B cell (primary cell): Measurements from ENCODE around the gene CDH12. TPM values are rescaled to one million over a fixed set of nuclear protein-coding genes. Genes with fewer than 3 reads are reported as not detected.

Experiments used
- ATAC-seq: fragments of 200-7000 bp; cut with Tn5 transposase; one replicate; pipeline ENCODE4 v1.10.0; 2021; ENCODE audit warnings: low read depth, mild to moderate bottlenecking, moderate number of reproducible peaks, moderate library complexity
- CTCF ChIA-PET: fragments of 350-600 bp; sonication (Branson Sonifier 250); formaldehyde crosslinking; loops from one replicate; lab custom pipeline; 2021; ENCODE audit warnings: antibody characterized with exemption, inconsistent platforms; lab: Charles Lee
- POLR2A ChIA-PET: fragments of 350-600 bp; sonication (Branson Sonifier 250); formaldehyde crosslinking; loops from one replicate; lab custom pipeline; 2021; ENCODE audit warnings: antibody characterized with exemption; lab: Charles Lee
- DNase-seq: peaks from one replicate; pipeline ENCODE4 v3.0.0; 2013
- H2AFZ ChIP-seq: 2 replicates; pipeline ENCODE4 v1.6.1; 2012; ENCODE audit warnings: mild to moderate bottlenecking, low read depth, low read length; ENCODE audit not compliant: insufficient read depth, poor library complexity, severe bottlenecking
- H3K27ac ChIP-seq, 2 donors: 1 replicate in 1 of 2; 2 replicates in 1 of 2; pipeline ENCODE4 v1.5.1; 2012 to 2013; ENCODE audit warnings: low read length in 2 of 2, mild to moderate bottlenecking in 2 of 2, moderate library complexity in 1 of 2
- H3K27me3 ChIP-seq, 4 experiments: fragments of 200-600 bp in 1 of 4; sonication (generic) in 1 of 4; replicated peaks in 1 of 4; 1 replicate in 2 of 4; 2 replicates in 2 of 4; pipeline versions ENCODE4 v1.6.1 to v1.7.0; 2013 to 2016; ENCODE audit warnings: low read length in 3 of 4, mild to moderate bottlenecking in 2 of 4, mixed read lengths in 1 of 4, moderate library complexity in 1 of 4; ENCODE audit not compliant: insufficient read depth in 4 of 4, control insufficient read depth in 3 of 4; ENCODE audit errors: control extremely low read depth in 1 of 4
- H3K36me3 ChIP-seq, 2 experiments: replicated peaks in 1 of 2; 1 replicate in 1 of 2; 2 replicates in 1 of 2; pipeline versions ENCODE4 v1.6.1 to v1.7.1; 2013; ENCODE audit warnings: low read length in 1 of 2; ENCODE audit not compliant: insufficient read depth in 2 of 2, control insufficient read depth in 1 of 2; ENCODE audit errors: control extremely low read depth in 1 of 2, extremely low read depth in 1 of 2
- H3K4me1 ChIP-seq, 2 donors: fragments of 200-600 bp in 1 of 2; sonication (generic) in 1 of 2; 1 replicate in 1 of 2; 2 replicates in 1 of 2; pipeline versions ENCODE4 v1.5.1 to v1.6.1; 2013 to 2017; ENCODE audit warnings: low read length in 2 of 2; ENCODE audit not compliant: control insufficient read depth in 2 of 2, insufficient read depth in 2 of 2
- H3K4me2 ChIP-seq: replicated peaks from 2 replicates; pipeline ENCODE3; 2012; ENCODE audit warnings: mild to moderate bottlenecking, low read depth, low read length; ENCODE audit not compliant: poor library complexity, severe bottlenecking
- H3K4me3 ChIP-seq, 5 experiments: fragments of 200-600 bp in 1 of 5; sonication (generic) in 1 of 5; 1 replicate in 3 of 5; 2 replicates in 2 of 5; pipeline versions ENCODE4 v1.5.1 to v1.7.0; 2011 to 2016; ENCODE audit warnings: low read length in 4 of 5, mild to moderate bottlenecking in 4 of 5, low read depth in 2 of 5, control low read depth in 1 of 5, moderate library complexity in 1 of 5; ENCODE audit not compliant: insufficient read depth in 1 of 5; ENCODE audit errors: control extremely low read depth in 1 of 5, extremely low read depth in 1 of 5
- H3K79me2 ChIP-seq: fragments of 200-600 bp; sonication (generic); one replicate; pipeline ENCODE4 v1.6.0; 2016; ENCODE audit warnings: low read length; ENCODE audit not compliant: control insufficient read depth, insufficient read depth
- H3K9ac ChIP-seq: fragments of 200-600 bp; sonication (generic); 2 replicates; pipeline ENCODE4 v1.6.1; 2017; ENCODE audit warnings: mild to moderate bottlenecking, low read length, moderate library complexity
- H3K9me3 ChIP-seq, 3 donors: one replicate each; pipeline versions ENCODE4 v1.6.1 to v1.7.1; 2013; ENCODE audit warnings: low read length in 2 of 3; ENCODE audit not compliant: control insufficient read depth in 2 of 3, insufficient read depth in 1 of 3; ENCODE audit errors: control extremely low read depth in 1 of 3
- H4K20me1 ChIP-seq: 2 replicates; pipeline ENCODE4 v1.6.0; 2012; ENCODE audit warnings: mild to moderate bottlenecking, low read length; ENCODE audit not compliant: insufficient read depth, control insufficient read depth, poor library complexity, severe bottlenecking
- H3K27ac Mint-ChIP-seq: one replicate; pipeline ENCODE4 v1.8.0; 2021; ENCODE audit warnings: mixed read lengths
- H3K27me3 Mint-ChIP-seq: one replicate; pipeline ENCODE4 v1.8.0; 2021; ENCODE audit warnings: mixed read lengths
- H3K4me1 Mint-ChIP-seq: one replicate; pipeline ENCODE4 v1.8.0; 2021; ENCODE audit warnings: mixed read lengths
- H3K4me3 Mint-ChIP-seq: one replicate; pipeline ENCODE4 v1.8.0; 2021; ENCODE audit warnings: mixed read lengths
- H3K9me3 Mint-ChIP-seq: one replicate; pipeline ENCODE4 v1.8.0; 2022; ENCODE audit warnings: mixed read lengths; ENCODE audit not compliant: insufficient read depth
- EZH2 ChIP-seq: IDR thresholded peaks from 2 replicates; pipeline ENCODE4 v1.6.1; 2012; ENCODE audit warnings: borderline replicate concordance, low read depth, mild to moderate bottlenecking, moderate library complexity, low read length; ENCODE audit not compliant: insufficient read depth, poor library complexity, severe bottlenecking
- WGBS: methylation state at CpG from one replicate; pipeline ENCODE4 v1.1.5; 2013; ENCODE audit warnings: missing lambda C conversion rate; ENCODE audit not compliant: insufficient coverage; 5-methylcytosine and 5-hydroxymethylcytosine counted together
- intact Hi-C: fragments of 100-400 bp; cut with micrococcal nuclease; formaldehyde crosslinking; loops from one replicate; pipeline ENCODE4 v1.10.0; 2022
- polyA plus RNA-seq: library from polyadenylated mRNA; depleted of rRNA; stranded (reverse); fragments of >200 nt; gene quantifications from 2 replicates; pipeline ENCODE4 v1.2.3, GENCODE V29; 2012
- total RNA-seq, 2 donors: library from RNA; stranded (reverse); fragments of 120-200 nt in 1 of 2; gene quantifications; 1 replicate in 1 of 2; 2 replicates in 1 of 2; pipeline versions ENCODE4 v1.2.3 to v1.2.4, GENCODE V29; 2013 to 2022
- TF ChIP-seq, protein P1 (sequence below): fragments of 200-600 bp; IDR thresholded peaks from one replicate; pipeline ENCODE4 v1.8.0; 2022; ENCODE audit warnings: antibody characterized with exemption, mild to moderate bottlenecking

The CDH12 gene
- total and polyA plus RNA-seq, 2 donors (not counting 1 experiment from before 2014, with no cell fraction given), result not detected

GRCh38 chr5:22605473-22605872 lies 247.7 kb downstream of the CDH12 start:
- intact Hi-C loops, result no loop called here
- no peak for DNase-seq
- WGBS, result 96% methylated on average over 3 of the region's 3 CpGs
- no peak overlapping the region for H3K4me3 ChIP-seq
- TF ChIP-seq EZH2, result no peak
- TF ChIP-seq, protein P1, sequence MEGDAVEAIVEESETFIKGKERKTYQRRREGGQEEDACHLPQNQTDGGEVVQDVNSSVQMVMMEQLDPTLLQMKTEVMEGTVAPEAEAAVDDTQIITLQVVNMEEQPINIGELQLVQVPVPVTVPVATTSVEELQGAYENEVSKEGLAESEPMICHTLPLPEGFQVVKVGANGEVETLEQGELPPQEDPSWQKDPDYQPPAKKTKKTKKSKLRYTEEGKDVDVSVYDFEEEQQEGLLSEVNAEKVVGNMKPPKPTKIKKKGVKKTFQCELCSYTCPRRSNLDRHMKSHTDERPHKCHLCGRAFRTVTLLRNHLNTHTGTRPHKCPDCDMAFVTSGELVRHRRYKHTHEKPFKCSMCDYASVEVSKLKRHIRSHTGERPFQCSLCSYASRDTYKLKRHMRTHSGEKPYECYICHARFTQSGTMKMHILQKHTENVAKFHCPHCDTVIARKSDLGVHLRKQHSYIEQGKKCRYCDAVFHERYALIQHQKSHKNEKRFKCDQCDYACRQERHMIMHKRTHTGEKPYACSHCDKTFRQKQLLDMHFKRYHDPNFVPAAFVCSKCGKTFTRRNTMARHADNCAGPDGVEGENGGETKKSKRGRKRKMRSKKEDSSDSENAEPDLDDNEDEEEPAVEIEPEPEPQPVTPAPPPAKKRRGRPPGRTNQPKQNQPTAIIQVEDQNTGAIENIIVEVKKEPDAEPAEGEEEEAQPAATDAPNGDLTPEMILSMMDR, result no peak
- no peaks in the 10 kb centered on the region for H3K27me3 Mint-ChIP-seq
- H3K79me2 ChIP-seq, result no peaks in the 10 kb centered on the region
- H4K20me1 ChIP-seq, result no peaks in the 10 kb centered on the region
- no peak overlapping the region for H2AFZ ChIP-seq
- H3K27me3 ChIP-seq, result no peaks in the 10 kb centered on the region
- POLR2A ChIA-PET, result no interaction called here
- no peaks in the 10 kb centered on the region for H3K36me3 ChIP-seq
- no peak for ATAC-seq
- H3K27ac Mint-ChIP-seq, result no peak overlapping the region
- H3K27ac ChIP-seq, result no peak overlapping the region
- H3K4me2 ChIP-seq, result no peak overlapping the region
- H3K9me3 ChIP-seq, result peaks cover 0 to 17% (median 0%) of the 10 kb centered on the region in 3 donors
- H3K9ac ChIP-seq, result no peak overlapping the region
- H3K9me3 Mint-ChIP-seq, result peaks cover 8% of the 10 kb centered on the region
- no peaks in the 10 kb centered on the region for H3K4me1 Mint-ChIP-seq
- H3K4me1 ChIP-seq, result no peaks in the 10 kb centered on the region
- CTCF ChIA-PET, result interaction anchor here (1.0 kb wide), 1 partner anchor 10 kb away, joined by 3 read pairs; no protein-coding TSS in a partner anchor
- H3K4me3 Mint-ChIP-seq, result no peak overlapping the region

- no peaks in the 10 kb centered on the region for H4K20me1 ChIP-seq
- H3K27ac ChIP-seq, result no peak overlapping the region
- intact Hi-C loops, result no loop called here
- H3K79me2 ChIP-seq, result no peaks in the 10 kb centered on the region
- TF ChIP-seq EZH2, result no peak
- TF ChIP-seq, protein P1, result no peak
- no peak overlapping the region for H3K4me2 ChIP-seq
- ChIA-PET CTCF (interaction anchor here (1.0 kb wide), 1 partner anchor 9 kb away, joined by 3 read pairs; no protein-coding TSS in a partner anchor), POLR2A (no interaction called here)
- H3K9me3 ChIP-seq, result peaks cover 0 to 17% (median 0%) of the 10 kb centered on the region in 3 donors
- no peaks in the 10 kb centered on the region for H3K27me3 Mint-ChIP-seq
- no peak overlapping the region for H3K4me3 Mint-ChIP-seq
- H3K4me1 ChIP-seq, result no peaks in the 10 kb centered on the region
- peaks cover 8% of the 10 kb centered on the region for H3K9me3 Mint-ChIP-seq
- H2AFZ ChIP-seq, result no peak overlapping the region
- no peak overlapping the region for H3K27ac Mint-ChIP-seq
- no peak overlapping the region for H3K4me3 ChIP-seq
- H3K9ac ChIP-seq, result no peak overlapping the region
- H3K4me1 Mint-ChIP-seq, result no peaks in the 10 kb centered on the region
- no peak for ATAC-seq
- no peaks in the 10 kb centered on the region for H3K27me3 ChIP-seq
- no peak for DNase-seq
- H3K36me3 ChIP-seq, result no peaks in the 10 kb centered on the region
Observed at GRCh38 chr5:22604711-22605110, 248.4 kb downstream of the CDH12 start.
